HK-2 (cell line): Measurements from ENCODE around the gene ASPG.

Experiments used
- DNase-seq: peaks from one replicate; pipeline ENCODE4 v3.0.0-alpha.2; 2018; ENCODE audit not compliant: unreplicated experiment

The ASPG gene

DNA sequence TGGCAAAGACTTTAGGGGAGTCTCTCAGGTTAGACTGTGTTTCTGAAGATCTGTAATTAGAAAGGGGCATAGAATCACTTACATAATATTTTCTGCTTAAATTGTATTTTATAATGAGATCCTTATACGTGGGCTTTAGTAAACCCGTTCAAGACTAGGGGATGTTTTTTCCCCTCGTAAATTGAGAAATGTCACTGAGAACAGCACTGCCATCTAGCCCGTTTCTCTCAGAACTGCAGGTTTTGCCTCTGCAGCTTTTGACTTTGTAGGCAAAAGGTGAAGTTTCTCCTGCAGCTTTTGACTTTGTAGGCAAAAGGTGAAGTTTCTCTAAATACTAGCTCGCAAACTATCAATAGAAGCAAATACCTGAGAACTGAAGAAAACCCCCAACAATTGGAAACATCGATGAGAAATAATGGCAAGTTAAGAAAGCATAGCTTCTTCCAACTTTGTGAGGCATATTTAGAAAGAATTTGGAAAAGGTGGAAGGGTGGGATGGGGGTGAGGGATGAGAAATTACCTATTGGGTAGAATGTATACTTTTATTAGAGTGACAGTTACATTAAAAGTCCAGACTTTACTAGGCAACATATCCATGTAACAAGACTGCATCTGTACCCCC lies 9.9 kb upstream of the ASPG start:
- no peak for DNase-seq

DNA sequence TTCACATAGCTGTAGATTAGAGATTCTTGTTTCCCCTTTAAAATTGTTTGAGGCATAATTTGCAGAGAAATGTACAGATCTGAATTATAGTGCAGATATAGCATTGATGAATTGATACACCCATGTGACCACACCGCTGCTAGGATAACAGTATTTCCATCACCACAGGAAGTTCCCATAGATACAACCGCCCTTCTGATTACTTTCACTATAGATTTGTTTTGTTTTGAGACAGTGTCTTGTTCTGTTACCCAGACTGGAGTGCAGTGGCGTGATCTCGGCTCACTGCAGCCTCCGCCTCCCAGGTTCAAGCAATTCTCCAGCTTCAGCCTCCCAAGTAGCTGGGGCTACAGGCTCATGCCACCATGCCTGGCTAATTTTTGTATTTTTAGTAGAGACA lies 8.8 kb upstream of the ASPG start:
- no peak for DNase-seq

DNA sequence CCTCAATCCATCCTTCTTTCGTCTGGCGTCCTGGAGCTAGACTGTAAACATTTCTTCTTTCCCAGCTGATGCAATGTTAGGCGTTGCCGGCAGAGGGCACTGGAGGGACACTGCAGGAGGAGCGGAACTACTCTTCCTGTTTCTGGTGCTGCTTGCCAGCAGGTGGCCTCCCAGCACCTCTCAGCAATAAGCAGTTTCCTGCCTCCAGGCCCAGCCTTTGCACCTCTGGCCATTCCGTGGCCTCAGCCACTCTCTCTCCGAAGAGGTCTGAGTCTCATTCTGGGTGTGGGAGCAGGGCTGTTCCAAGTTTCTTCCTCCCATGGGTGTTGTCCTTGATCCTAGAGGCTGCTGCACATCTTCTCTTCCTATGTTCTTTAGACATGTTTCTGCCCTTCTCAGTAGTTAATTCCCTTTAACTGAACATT lies 7.5 kb upstream of the ASPG start:
- DNase-seq, result peak; percentile 81

DNA sequence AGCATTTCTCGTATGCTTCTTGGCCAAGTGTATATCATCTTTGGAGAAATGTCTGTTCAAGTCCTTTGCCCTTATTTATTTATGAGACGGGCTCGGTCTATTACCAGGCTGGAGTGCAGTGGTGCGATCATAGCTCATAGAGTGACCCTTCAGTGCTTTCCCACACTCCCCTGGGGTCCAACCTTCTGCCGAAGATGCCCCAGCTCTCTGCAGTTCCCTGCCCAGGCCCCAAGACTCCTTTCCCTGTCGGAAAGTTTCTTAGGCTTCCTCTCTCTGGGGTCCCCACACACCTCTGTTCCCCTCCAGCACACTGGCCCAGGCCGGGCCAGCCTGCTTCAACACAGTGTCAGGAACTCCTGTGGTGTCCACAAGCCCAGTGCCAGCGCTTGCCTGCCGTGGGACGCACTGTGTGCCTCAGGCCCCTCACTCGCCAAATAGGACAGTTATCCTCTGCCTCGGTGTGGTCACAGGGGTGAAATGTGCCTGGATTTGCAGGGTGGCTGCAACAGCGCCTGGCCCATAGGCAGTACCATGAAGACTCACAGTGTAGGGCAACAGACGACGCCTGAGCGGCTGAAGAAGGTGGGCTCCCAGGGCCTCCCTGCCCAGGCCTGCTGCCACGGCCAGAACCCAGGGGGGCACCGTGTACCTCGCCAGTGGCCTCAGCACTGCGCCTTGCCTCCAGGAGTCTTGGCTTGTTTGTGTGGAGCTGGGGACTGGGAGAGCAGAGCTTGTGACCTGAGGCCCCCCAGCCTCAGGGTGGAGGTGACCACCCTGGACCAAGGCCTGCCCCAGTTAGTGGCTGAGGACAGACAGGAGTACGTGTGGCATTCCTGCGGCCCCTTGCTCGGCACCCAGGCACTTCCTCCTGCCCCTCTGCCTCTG lies 4.9 kb upstream of the ASPG start:
- no peak for DNase-seq

DNA sequence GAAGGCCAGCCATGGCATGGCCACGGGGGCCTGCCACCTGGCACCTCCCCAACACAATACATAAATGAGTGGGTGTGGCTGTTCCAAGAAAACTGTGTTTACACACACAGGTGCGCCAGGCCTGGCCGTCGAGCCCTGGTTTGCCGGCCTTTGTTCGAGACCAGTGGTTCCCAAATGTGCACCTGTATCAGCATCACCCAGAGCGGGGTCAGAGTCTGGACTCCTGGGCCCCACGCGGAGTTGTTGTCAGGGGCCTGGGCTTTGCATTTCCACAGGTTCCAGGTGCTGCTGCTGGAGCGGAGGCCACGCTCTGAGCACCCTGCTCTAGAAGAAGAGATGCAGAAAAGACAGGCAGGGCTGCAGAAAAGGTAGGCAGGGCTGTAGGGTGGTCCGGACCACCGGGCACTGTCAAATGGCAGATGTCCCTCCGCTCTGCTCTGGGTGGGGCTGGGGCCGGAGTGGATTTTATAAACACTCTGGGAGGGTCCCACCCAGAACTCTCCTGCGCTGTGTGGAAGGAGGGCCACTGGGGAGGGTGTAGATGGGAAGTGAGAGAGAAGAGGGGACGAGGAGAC lies 4.2 kb upstream of the ASPG start:
- no peak for DNase-seq

DNA sequence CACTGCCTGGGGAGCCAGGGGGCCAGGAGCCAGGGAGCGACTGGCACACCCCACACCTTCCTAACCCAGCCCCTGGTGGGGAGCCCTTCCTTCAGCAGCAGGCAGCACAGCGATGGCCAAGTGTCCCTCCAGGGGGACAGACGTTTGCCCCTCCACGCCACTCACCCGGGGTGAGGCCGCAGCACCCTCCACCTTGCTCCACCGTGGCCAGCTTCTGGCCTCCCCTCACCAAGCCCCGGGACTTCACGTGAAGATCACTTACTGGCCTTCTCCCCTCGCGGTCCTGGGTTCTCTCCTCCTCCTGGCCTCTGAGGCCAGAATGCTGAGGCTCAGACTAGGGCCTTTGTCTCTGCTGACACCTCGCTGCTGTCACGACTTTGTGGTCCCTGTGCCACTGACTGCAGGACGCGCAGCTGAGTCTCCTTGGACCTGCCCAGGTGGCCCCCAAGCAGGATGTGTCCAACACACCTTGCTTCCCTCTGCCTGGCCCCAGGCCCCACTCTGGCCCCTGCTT lies 3.5 kb upstream of the ASPG start:
- DNase-seq, result no peak

DNA sequence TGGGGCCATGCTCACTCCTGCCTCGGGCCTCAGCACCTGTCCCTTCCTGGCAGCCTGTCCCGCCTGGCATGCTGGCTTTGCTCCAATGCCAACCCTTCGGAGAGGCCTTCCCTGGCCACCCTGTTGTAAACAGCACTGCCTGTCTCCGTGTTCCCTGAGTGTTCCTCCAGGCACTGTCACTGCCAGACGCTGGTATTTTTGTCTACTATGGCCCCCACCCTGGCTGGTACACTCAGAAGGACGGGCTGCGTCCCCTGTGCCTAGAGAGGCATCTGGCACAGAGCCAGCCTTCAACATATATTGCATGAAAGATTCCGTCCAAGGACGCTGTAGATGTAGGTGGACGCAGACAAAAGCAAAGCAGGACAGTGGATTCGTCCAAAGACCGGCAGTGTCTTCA lies 2.7 kb upstream of the ASPG start:
- DNase-seq, result no peak

DNA sequence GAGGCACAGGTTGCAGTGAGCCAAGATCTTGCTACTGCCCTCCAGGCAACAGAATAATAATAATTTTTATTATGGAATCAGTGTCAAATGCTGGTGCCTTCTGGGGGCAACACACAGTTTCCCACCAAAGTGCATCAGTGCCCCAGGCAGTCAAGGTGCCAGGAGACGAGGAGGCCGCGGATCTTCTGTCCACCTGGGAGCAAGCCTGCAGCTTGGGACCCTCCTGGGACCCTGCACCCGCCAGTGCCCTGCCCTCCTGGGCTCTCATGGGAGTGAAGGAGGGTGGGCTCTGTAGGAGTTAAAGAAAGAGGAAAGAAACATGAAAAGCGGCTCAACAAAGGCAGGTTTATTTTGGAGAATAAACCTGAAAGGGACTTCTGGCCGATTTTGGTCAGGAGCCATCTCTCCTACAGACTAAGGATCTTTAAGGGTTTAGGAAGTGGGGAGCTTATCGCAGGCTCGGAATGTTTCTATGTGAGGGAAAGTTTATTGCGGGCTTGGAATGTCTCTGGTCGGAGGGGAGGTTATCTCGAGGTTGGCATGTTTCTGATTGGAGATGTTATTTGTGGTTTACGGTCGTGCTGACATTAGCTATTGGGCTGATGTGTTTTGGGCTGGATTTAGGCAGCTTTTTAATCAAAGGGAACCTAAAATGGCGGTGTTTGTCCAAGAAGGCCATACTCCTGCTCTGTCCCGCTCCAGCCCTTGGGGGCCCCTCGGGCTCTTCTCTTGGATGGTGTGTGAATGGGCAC lies 1.1 kb upstream of the ASPG start:
- DNase-seq, result no peak

DNA sequence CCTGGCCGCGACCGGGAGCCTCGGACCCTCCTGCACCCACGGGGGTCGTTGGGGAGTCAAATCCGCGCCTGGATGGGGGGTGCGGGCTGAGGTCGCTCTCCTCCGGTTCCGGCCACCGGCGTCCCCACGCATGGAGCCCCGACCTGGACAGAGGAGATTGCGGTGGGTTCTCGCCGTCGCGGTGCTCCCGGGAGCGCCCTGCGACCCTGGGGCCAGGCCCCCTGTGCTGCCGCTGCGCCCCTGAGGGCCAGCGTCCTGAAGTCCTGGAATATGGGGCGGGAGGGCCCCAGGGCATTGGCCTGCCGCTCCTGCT lies 345 bp downstream of the ASPG start:
- DNase-seq, result no peak

DNA sequence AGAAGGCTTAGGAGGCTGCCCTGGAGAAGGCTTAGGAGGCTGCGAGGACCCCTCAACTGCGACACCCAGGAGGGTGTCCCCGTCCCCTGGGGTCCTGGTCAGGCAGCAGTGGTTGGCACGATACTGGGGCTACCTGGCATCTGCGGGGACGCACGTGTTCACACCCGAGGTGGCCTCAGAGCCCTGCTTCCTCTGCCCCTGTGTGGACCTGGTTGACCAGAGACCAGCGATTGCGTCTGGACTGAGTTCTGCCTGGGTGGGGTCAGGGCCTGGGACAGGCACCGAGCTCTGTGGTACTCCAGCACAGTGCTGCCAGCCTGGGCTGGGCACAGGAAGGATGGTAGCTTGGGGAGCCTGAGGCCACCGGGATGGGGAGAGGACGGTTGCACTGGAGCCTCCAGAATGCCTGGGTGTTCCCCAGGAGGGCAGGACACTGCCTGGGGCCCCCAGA lies 735 bp downstream of the ASPG start:
- DNase-seq, result no peak

DNA sequence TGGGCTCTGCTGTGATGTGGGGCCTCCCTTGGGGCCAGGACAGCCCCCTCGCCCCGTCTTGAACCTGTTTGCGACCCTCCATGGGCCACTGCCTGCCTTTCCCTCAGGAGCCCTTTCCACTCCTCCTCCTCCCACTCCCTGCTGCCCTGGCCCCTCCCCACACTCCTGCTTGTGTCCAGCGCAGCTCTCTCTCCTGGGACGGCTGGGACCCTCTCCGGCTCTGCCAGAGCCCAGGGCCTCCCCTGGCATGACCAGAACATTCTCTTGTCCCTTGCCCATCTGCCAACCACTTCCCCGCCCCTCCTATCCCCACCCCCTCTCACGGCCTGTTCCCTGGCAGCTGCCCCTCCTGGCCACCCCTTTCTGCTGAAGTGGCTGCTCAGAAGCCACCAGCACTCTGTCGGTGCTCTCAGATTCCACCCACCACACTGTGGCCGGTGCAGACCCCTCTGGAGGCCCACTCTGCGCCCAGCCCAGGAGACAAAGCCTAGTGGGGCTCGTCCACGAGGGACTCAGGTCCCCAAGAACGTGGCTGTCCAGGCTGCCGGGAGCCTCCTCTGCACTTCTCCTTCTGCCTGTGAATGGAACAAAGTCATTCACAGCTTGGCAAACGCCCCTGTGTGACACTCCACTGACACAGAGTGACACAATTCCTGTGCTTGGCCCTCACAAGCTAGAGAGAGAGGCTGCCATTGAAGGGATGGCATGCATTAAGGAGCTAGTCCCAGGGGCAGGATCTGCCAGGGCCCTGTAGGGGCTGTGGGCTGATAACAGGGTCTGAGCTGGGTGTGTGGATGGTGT lies 1.4 kb downstream of the ASPG start:
- DNase-seq, result no peak

DNA sequence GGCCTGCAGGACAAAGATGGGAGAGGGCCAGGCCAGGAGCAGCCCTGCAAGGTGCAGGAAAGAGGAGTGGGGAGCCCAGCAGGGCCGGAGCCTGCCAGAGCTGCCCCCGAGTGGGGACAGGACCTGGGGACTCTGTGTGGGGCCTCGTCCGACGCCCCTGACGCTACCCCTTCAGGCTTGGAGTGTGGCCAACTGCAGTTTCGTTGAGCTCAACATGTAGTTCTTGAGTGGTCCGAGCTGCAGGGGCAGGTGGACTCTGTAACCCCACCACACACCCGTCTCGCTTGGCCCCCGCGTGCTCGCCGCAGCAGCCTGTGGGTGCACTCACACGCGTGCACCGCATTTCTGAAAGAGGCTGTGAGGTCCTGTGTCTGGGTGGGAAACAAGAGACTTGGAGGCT lies 2.0 kb downstream of the ASPG start:
- no peak for DNase-seq

DNA sequence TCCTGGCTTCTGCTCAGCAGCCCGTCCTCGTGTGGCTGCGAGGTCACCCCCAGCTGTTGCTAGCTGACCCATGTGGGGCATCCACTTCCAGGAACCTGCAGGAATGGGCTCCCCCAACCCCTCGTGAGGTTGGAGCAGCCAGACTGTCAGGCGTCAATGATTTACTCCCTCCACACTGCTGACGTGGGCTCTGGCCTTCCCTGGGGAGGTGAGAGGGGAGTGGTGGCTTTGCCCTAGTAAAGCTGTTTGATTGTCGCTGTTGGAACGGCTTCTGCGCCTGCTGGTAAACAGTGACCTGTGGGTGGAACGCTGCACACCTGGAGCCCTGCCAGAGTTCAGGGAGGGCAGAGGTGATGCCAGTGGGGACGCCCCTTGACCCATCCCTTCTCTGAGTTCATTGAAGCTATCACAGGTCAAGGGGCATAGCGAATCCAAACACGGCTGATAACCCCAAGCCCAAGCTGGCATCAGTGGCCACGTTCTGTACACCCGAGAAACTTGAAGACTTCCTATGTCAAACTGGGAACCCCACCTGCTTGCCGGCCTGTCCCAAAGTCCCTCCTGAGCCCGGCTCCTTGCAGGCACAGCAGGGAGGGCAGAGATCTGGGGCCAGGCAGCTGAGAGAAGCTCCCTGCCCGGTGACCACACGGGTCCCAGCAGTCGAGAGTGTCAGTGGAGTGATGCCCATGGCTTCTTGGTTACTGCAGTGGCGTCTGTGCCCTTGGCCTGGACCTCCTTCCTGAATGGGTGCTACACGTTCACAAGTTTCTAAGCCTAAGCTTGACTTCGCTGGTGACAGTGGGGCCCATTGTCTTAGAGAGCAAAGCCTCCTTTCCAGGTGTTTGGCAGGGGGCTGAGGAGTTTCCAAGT lies 2.7 kb downstream of the ASPG start:
- DNase-seq, result no peak

DNA sequence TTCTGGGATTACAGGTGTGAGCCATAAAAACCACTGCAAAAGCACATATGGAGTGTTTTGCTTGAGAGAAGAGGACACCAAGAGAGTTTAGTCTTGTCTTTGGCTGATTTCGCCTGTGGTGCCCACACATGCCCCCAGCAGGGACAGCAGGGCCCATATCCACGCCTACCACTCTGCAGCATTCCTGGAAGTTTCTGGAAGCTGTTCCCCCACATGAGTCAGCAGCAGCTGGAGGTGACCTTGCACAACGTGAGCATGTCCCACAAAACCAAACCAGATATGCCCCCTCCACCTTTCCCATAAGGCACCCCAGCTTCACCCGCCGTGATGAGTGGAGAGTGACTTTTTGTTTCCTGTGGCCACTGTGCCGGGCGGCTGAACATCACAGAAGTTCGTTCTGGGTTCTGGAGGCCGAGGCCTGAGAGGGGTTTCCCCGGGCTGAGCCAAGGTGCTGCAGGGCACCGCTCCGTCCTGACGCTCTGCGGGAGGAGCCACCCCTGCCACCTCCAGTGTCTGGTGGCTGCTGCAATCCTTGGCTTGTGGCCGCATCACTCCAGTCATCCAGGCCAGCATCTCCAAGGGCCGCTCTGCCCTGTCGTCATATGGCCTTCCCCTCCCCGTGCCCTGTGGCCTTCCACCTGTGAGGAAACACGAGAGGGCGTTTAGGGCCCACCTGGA lies 4.7 kb downstream of the ASPG start:
- no peak for DNase-seq

DNA sequence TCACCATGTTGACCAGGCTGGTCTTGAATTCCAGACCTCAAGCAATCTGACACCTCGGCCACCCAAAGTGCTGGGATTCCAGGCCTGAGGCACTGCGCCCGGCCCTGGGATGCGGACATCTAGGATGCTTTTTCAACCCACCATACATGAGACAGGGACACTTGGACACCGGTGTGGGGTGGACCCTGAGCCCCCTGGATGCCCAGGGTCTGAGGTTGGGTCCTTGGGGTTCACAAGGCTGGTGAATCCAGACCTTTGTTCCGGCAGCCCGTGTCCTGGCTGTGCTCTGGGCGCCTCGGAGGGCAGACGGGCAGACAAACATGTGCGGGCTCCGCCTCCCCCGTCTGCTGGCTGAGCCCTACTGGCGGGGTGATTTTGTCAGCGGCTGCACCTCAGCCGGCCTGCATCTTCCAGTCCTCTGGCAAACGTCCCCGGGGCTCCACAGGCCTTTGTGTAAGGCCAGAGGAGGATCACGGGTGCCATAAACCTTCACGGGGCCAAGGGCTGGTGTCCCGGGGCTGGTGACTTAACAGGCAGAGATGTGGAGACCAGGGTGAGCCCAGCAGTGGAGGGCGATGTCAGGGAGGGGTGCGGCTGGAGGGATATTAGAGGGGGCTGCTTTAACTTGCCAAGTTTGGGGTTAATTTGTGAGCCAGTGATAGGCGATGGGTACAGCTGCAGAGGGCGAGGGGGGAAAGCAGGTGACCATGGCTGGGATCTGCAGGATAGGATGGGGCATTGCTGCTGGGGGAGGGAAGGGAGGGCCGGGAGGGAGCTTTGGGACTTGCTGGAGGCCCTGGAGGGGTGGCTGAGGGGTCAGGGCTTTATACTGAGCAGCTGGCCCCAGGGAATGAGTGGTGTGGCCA lies 5.8 kb downstream of the ASPG start:
- DNase-seq, result no peak

DNA sequence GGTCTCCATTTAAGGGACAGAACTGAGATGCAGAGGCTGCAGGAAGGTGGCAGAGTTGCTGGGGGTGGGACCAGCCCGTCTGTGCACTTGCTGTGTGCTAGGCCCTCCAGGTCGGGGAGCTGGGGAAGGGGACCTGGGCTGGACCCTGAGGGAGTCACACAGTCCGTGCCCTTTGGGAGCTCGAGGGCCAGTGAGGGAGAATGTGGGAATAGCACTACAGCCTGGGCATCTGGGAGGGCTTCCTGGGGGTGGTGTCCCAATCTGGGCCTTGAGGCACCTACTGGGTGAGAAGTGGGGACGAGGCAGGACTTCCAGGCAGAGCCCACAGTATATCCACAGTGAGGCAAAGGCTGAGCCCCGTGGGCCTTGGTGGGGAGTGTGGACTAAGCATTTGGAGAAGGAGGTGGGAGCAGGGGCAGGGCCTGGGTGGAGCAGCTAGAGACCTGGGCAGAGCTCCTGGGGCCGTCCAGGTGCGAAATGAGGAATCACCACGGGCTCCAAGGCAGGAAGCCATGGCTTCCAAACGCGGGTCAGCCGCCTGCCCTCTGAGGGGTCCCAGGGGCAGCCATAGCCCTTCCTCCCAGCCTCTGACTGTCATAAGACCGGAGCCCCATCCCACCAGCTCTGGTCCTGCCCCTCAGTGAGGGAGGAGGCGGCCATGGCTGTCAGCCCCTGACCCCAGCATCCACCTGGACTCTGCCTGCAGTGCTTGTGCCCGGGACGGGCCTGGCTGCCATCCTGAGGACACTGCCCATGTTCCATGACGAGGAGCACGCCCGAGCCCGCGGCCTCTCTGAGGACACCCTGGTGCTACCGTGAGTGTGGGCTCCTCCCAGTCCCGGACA lies 6.6 kb downstream of the ASPG start:
- DNase-seq, result no peak

DNA sequence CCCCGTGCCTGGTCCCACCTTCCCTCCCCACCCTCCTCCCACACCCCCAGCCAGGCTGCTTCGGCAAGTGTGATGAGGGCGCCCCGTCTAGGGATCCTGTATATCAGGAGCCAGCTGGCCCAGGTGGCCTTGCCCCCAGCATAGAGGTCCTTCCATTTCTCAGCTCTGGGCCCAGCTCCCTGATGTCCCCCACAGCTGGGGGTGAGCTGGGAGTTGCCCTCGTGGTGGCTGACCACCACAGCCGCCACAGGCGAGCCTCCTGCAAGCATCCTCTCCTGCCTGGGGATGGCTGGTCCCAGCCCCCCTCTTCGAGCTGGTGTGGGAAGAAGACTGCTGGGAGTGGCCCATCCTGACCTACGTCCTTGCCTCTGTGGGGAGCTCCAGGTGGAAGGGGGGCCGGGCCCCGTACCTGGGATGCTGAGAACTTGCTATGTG lies 7.4 kb downstream of the ASPG start:
- DNase-seq, result no peak
